GM12891 (cell line): Measurements from ENCODE around the gene BCAR3.

Source experiments
- DNase-seq: peaks from one replicate; pipeline ENCODE4 v3.0.0; 2011; ENCODE audit warnings: low spot score; ENCODE audit not compliant: insufficient read length
- FAIRE-seq: peaks from 2 replicates; lab custom pipeline; 2011; peaks lifted over from hg19 to GRCh38; lab: Jason Lieb, UNC
- PAX5 ChIP-seq: IDR thresholded peaks from 2 replicates; pipeline ENCODE4 v1.6.1; 2011; ENCODE audit warnings: low read length, moderate library complexity, mild to moderate bottlenecking; ENCODE audit not compliant: insufficient read depth, severe bottlenecking
- POLR2A ChIP-seq: IDR thresholded peaks from 2 replicates; pipeline ENCODE4 v1.6.1; 2011; ENCODE audit warnings: low read depth, low read length, control low read depth
- POLR2AphosphoS5 ChIP-seq: IDR thresholded peaks from 2 replicates; pipeline ENCODE4 v1.6.1; 2011; ENCODE audit warnings: low read depth, low read length, control low read depth
- POU2F2 ChIP-seq: IDR thresholded peaks from 2 replicates; pipeline ENCODE4 v1.6.1; 2011; ENCODE audit warnings: low read depth, mild to moderate bottlenecking, control low read depth, low read length, moderate library complexity
- SPI1 ChIP-seq: IDR thresholded peaks from 2 replicates; pipeline ENCODE4 v1.6.1; 2011; ENCODE audit warnings: low read depth, low read length, control low read depth
- TAF1 ChIP-seq: IDR thresholded peaks from 2 replicates; pipeline ENCODE4 v1.6.1; 2011; ENCODE audit warnings: low read depth, low read length, control low read depth

The BCAR3 gene

GRCh38 chr1:93617670-93618499, 63.8 kb downstream of the BCAR3 start:
- no peak for TF ChIP-seq PAX5
- no peak for TF ChIP-seq POLR2AphosphoS5
- no peak for TF ChIP-seq TAF1
- TF ChIP-seq POLR2A: no peak
- TF ChIP-seq POU2F2: no peak
- TF ChIP-seq SPI1: no peak
- DNase-seq: no peak
- FAIRE-seq: no peak

GRCh38 chr1:93616996-93617669, 64.5 kb downstream of the BCAR3 start:
- no peak for DNase-seq
- TF ChIP-seq POU2F2 (no peak), POLR2A (no peak), SPI1 (no peak), POLR2AphosphoS5 (no peak), TAF1 (no peak), PAX5 (no peak)
- FAIRE-seq: no peak

- TF ChIP-seq PAX5 (no peak), POLR2A (no peak), POLR2AphosphoS5 (no peak), POU2F2 (no peak), SPI1 (no peak), TAF1 (no peak)
- FAIRE-seq (no peak), DNase-seq (no peak)
These were observed 65.2 kb downstream of the BCAR3 start for GRCh38 chr1:93616221-93616995.

- peak; percentile 53 for DNase-seq
- TF ChIP-seq TAF1 (no peak), PAX5 (peak; percentile 24), POLR2A (no peak), SPI1 (no peak; the same call in 1 of the 2 replicates), POU2F2 (peak; percentile 98), POLR2AphosphoS5 (no peak)
- peak; percentile 75 for FAIRE-seq
These were observed 66.0 kb downstream of the BCAR3 start for GRCh38 chr1:93615582-93616150.

GRCh38 chr1:93614986-93615581, 66.6 kb downstream of the BCAR3 start:
- DNase-seq (no peak), FAIRE-seq (peak; percentile 48)
- TF ChIP-seq SPI1 (peak; percentile 46), POLR2AphosphoS5 (no peak), TAF1 (no peak), POLR2A (no peak), PAX5 (no peak), POU2F2 (0 out of 2 replicates have a peak, but pooled peaks have one; percentile 60)

- TF ChIP-seq SPI1: no peak
- no peak for TF ChIP-seq POLR2A
- TF ChIP-seq PAX5: no peak
- TF ChIP-seq POLR2AphosphoS5: no peak
- no peak for TF ChIP-seq POU2F2
- TF ChIP-seq TAF1: no peak
- FAIRE-seq (no peak), DNase-seq (no peak)
These were observed 67.1 kb downstream of the BCAR3 start for GRCh38 chr1:93614541-93614940.

- FAIRE-seq (no peak), DNase-seq (no peak)
- TF ChIP-seq POU2F2 (no peak), POLR2AphosphoS5 (no peak), PAX5 (no peak), POLR2A (no peak), TAF1 (no peak), SPI1 (no peak)
These were observed 67.7 kb downstream of the BCAR3 start for GRCh38 chr1:93613898-93614297.

- DNase-seq: no peak
- TF ChIP-seq POLR2A (no peak), PAX5 (no peak), SPI1 (no peak), POLR2AphosphoS5 (no peak), POU2F2 (no peak), TAF1 (no peak)
- no peak for FAIRE-seq
These were observed 69.1 kb downstream of the BCAR3 start for GRCh38 chr1:93612510-93612909.
